Left ventricle myocardium inferior (tissue), 1 donor: ENCODE data around the gene ACOXL. TPM values are rescaled to one million over a fixed set of nuclear protein-coding genes. Genes with fewer than 3 reads are reported as not detected.

Experiments
- DNase-seq: peaks from one replicate; pipeline ENCODE4 v3.0.0-alpha.2; 2020
- H3K27ac ChIP-seq: fragments of 200-600 bp; replicated peaks from 2 replicates; pipeline ENCODE4 v1.8.0; 2021
- H3K27me3 ChIP-seq: fragments of 200-600 bp; 2 replicates; pipeline ENCODE4 v1.8.0; 2021; ENCODE audit warnings: low read depth
- H3K36me3 ChIP-seq: fragments of 200-600 bp; 2 replicates; pipeline ENCODE4 v1.8.0; 2021
- H3K4me1 ChIP-seq: fragments of 200-600 bp; 2 replicates; pipeline ENCODE4 v1.8.0; 2021
- H3K4me3 ChIP-seq: fragments of 200-600 bp; 2 replicates; pipeline ENCODE4 v1.8.0; 2021; ENCODE audit warnings: mild to moderate bottlenecking, moderate library complexity
- H3K9me3 ChIP-seq: fragments of 200-600 bp; replicated peaks from 2 replicates; pipeline ENCODE4 v1.8.0; 2021
- CTCF ChIP-seq: fragments of 200-600 bp; IDR thresholded peaks from 2 replicates; pipeline ENCODE4 v1.8.0; 2021; ENCODE audit warnings: antibody characterized with exemption, mild to moderate bottlenecking, borderline replicate concordance
- intact Hi-C: fragments of 100-400 bp; cut with micrococcal nuclease; formaldehyde crosslinking; loops from one replicate; pipeline ENCODE4 v1.11.0; 2022
- total RNA-seq: library from RNA; stranded (reverse); fragmentation: NEBNext Ultra II Directional; extraction: Animal tissue kit (Norgen Biotek cat#: 25700); gene quantifications from one replicate; pipeline ENCODE4 v1.2.1, GENCODE V29; 2021
- donor health status: DM: no; HTN: yes; CAD: no; lungs with severe emphysema.

Gene ACOXL
- total RNA-seq, 1 donor from 2014 or later = not detected

GRCh38 chr2:111120253-111121027 lies 388.1 kb downstream of the ACOXL start, which contains the start of gene BCL2L11:
TSS of gene BCL2L11 (plus strand) at chr2:111120914. CDS start at chr2:111123746, 2,832 bp downstream.
- peak; percentile 40 for TF ChIP-seq CTCF
- H3K4me1 ChIP-seq = peaks cover 70% of the 10 kb centered on the region

GRCh38 chr2:111121028-111121827 lies 388.9 kb downstream of the ACOXL start:
- TF ChIP-seq CTCF = no peak
- H3K36me3 ChIP-seq = peaks cover 21% of the 10 kb centered on the region
- intact Hi-C loops = no loop called here
- DNase-seq = peak; percentile 42
- H3K4me3 ChIP-seq = peak overlapping the region; percentile 92
- H3K4me1 ChIP-seq = peaks cover 73% of the 10 kb centered on the region
- peaks cover 26% of the 10 kb centered on the region for H3K27me3 ChIP-seq
- peak overlapping the region; percentile 92 for H3K27ac ChIP-seq
- no peaks in the 10 kb centered on the region for H3K9me3 ChIP-seq

More at GRCh38 chr2:111120253-111121027, 388.1 kb downstream of the ACOXL start, which contains the start of gene BCL2L11:
- Histone ChIP-seq H3K27me3 (peaks cover 33% of the 10 kb centered on the region), H3K27ac (peak within 1 kb of the TSS; percentile 92), H3K9me3 (no peaks in the 10 kb centered on the region), H3K4me3 (peak within 1 kb of the TSS; percentile 92), H3K36me3 (peaks cover 16% of the 10 kb centered on the region)
- peak; percentile 93 for DNase-seq
- intact Hi-C loops = no loop called here

GRCh38 chr2:111121828-111122630 lies 389.7 kb downstream of the ACOXL start:
- H3K4me1 ChIP-seq = peaks cover 74% of the 10 kb centered on the region
- no peaks in the 10 kb centered on the region for H3K9me3 ChIP-seq
- intact Hi-C loops = no loop called here
- peaks cover 21% of the 10 kb centered on the region for H3K36me3 ChIP-seq
- H3K27me3 ChIP-seq = peaks cover 26% of the 10 kb centered on the region
- no peak for TF ChIP-seq CTCF
- peak; percentile 89 for DNase-seq
- peak overlapping the region; percentile 92 for H3K27ac ChIP-seq
- peak overlapping the region; percentile 92 for H3K4me3 ChIP-seq

GRCh38 chr2:111122631-111123421 lies 390.5 kb downstream of the ACOXL start:
- intact Hi-C loops = no loop called here
- Histone ChIP-seq H3K4me1 (peaks cover 66% of the 10 kb centered on the region), H3K27me3 (peaks cover 25% of the 10 kb centered on the region), H3K27ac (peak overlapping the region; percentile 92), H3K4me3 (peak overlapping the region; percentile 92), H3K36me3 (peaks cover 21% of the 10 kb centered on the region), H3K9me3 (no peaks in the 10 kb centered on the region)
- peak; percentile 85 for DNase-seq
- no peak for TF ChIP-seq CTCF
